Activated CD4-positive, alpha-beta T cell treated with anti-CD3 and anti-CD28 coated beads, Interleukin-2, amount 10 ng/mL, durations not matched to agents 24 days and 14 days (primary cell): Measurements from ENCODE around the gene DDA1. TPM values are rescaled to one million over a fixed set of nuclear protein-coding genes. Genes with fewer than 3 reads are reported as not detected.
A peak's percentile ranks its signal among the peaks of the same experiment; 100 is the strongest.

Experiments
- DNase-seq: peaks from one replicate; pipeline ENCODE4 v3.0.0; 2022
- H3K27ac Mint-ChIP-seq: one replicate; pipeline ENCODE4 v1.8.0; 2022; ENCODE audit warnings: mild to moderate bottlenecking, mixed read lengths
- H3K27me3 Mint-ChIP-seq: one replicate; pipeline ENCODE4 v1.8.0; 2022; ENCODE audit warnings: mixed read lengths
- H3K36me3 Mint-ChIP-seq: one replicate; pipeline ENCODE4 v1.8.0; 2022; ENCODE audit warnings: low read depth, mild to moderate bottlenecking, mixed read lengths
- H3K4me1 Mint-ChIP-seq: one replicate; pipeline ENCODE4 v1.8.0; 2021; ENCODE audit warnings: mixed read lengths
- H3K4me3 Mint-ChIP-seq: one replicate; pipeline ENCODE4 v1.8.0; 2022; ENCODE audit warnings: mild to moderate bottlenecking, moderate library complexity, mixed read lengths
- H3K9me3 Mint-ChIP-seq: one replicate; pipeline ENCODE4 v1.8.0; 2021; ENCODE audit warnings: mixed read lengths
- intact Hi-C: fragments of 100-400 bp; cut with micrococcal nuclease; formaldehyde crosslinking; loops from one replicate; pipeline ENCODE4 v1.15.1; 2023
- total RNA-seq: library from RNA; stranded (reverse); gene quantifications from 2 replicates; pipeline ENCODE4 v1.2.3, GENCODE V29; 2022

The DDA1 gene
- total RNA-seq, 1 donor from 2014 or later = 38.2 TPM

DNA sequence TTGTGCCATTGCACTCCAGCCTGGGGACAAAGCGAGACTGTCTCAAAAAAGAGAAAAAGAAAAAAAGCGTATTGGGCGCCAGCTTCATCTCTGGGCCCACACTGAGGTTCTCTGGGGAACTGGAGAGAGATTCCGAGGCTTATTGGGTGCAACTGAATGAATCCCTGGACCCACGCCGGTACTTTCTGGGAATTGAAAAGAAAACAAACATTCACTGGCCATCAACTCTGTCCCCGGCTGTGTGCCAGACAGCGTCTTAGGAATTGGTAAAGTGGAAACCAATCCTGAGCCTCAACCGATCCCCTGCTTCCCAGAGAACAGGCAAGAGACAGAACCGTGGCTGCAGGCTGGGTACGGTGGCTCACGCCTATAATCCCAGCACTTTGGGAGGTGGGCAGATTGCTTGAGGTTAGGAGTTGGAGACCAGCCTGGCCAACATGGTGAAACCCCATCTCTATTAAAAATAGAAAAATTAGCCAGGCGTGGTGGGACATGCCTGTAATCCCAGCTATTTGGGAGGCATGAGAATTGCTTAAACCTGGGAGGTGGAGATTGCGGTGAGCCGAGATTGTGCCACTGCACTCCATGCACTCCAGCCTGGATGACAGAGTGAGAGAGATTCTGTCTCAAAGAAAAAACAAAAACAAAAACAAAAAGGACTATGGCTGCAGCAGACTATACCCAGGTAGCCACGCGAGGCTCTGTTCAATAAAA is 16.7 kb downstream of the DDA1 start:
- peaks cover 10% of the 10 kb centered on the region for H3K36me3 Mint-ChIP-seq
- no peak overlapping the region for H3K4me3 Mint-ChIP-seq
- no peak overlapping the region for H3K27ac Mint-ChIP-seq
- H3K9me3 Mint-ChIP-seq = no peaks in the 10 kb centered on the region
- DNase-seq = no peak
- peaks cover 9% of the 10 kb centered on the region for H3K27me3 Mint-ChIP-seq
- intact Hi-C loops = no loop called here
- peaks cover 3% of the 10 kb centered on the region for H3K4me1 Mint-ChIP-seq

- Mint-ChIP-seq H3K4me3 (no peak overlapping the region), H3K36me3 (peaks cover 10% of the 10 kb centered on the region), H3K9me3 (no peaks in the 10 kb centered on the region), H3K4me1 (peaks cover 3% of the 10 kb centered on the region), H3K27ac (no peak overlapping the region), H3K27me3 (peaks cover 9% of the 10 kb centered on the region)
- intact Hi-C loops = no loop called here
- no peak for DNase-seq
Measured at GRCh38 chr19:17326595-17326966, 17.2 kb downstream of the DDA1 start.

DNA sequence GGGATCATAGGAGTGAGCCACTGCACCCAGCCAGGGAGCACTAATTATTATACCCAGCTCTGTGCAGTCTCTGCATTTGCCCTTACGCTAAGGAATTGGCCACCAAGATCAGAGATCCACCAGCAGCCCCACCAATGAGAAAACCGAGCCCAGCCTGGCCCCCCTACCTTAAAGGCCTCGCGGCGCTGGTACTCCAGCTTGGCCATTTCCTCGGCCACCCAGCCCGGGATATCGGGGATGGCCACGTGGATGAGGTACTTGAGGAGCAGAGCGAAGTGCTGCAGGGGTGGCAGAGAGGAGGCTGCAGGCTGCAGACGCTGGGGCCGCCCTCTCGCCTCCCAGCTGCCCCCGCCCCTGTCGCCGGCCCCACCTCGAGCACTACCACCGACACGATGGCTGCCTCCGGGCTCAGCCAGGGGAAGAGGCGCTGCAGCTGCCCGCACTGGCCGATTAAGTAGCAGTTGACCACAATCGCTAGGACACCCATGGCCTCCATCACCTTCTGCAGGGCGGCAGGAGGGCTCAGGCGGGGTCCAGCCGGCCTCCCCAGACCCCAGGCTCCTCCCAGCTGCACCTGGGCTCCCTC is 17.8 kb downstream of the DDA1 start:
- no peaks in the 10 kb centered on the region for H3K9me3 Mint-ChIP-seq
- no peak for DNase-seq
- peaks cover 9% of the 10 kb centered on the region for H3K36me3 Mint-ChIP-seq
- no peak overlapping the region for H3K27ac Mint-ChIP-seq
- H3K27me3 Mint-ChIP-seq = peaks cover 9% of the 10 kb centered on the region
- intact Hi-C loops = no loop called here
- H3K4me3 Mint-ChIP-seq = no peak overlapping the region
- H3K4me1 Mint-ChIP-seq = peaks cover 3% of the 10 kb centered on the region

GRCh38 chr19:17327654-17328516 is 18.5 kb downstream of the DDA1 start:
- intact Hi-C loops = no loop called here
- peak overlapping the region; percentile 71 for H3K4me3 Mint-ChIP-seq
- peaks cover 9% of the 10 kb centered on the region for H3K27me3 Mint-ChIP-seq
- peaks cover 7% of the 10 kb centered on the region for H3K4me1 Mint-ChIP-seq
- H3K9me3 Mint-ChIP-seq = no peaks in the 10 kb centered on the region
- peak overlapping the region; percentile 51 for H3K27ac Mint-ChIP-seq
- DNase-seq = peak; percentile 79
- H3K36me3 Mint-ChIP-seq = peaks cover 8% of the 10 kb centered on the region

DNA sequence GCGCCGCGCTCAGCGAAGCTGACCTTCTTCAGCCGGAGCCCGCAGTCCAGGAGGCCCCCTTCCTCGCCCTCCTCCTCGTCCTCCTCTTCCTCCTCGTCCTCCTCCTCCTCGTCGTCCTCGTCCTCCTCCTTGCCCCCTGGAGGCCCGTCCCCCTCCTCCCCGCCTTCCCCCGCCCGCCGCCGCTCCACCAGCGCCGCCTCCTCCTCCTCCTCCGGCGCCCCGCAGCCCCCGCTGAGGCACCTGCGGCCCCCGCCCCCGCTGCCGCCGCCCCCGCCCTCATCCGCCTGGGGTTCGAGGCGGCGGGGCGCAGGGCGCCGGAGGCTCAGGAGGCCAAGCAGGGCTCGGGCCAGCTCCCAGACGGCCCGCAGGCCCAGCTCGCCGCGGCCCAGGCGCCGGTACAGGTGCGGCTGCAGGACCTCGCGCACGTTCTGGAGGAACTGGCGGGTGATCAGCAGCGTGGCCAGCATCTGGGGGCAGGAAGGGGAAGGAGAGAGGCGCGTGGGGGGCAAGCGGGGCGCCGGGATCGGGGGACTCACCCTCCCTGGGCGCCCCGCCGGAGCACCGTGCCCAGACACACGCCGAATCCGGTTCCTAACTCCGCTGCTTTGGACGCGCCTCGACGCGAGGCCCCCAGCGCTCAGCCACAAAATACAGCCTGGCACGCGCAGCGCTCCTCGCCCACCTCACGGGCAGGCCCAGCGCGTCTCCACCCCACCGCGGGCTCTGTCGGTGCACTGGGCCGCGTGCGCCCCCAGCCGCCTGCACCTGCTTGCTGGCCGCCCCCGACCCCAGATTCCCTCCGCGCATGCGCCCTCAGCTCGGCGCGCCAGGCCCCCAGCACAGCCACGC is 19.4 kb downstream of the DDA1 start:
- Mint-ChIP-seq H3K4me1 (peaks cover 12% of the 10 kb centered on the region), H3K4me3 (peak overlapping the region; percentile 63), H3K9me3 (no peaks in the 10 kb centered on the region), H3K27me3 (peaks cover 9% of the 10 kb centered on the region), H3K36me3 (peaks cover 8% of the 10 kb centered on the region), H3K27ac (peak overlapping the region; percentile 51)
- intact Hi-C loops = no loop called here
- peak; percentile 76 for DNase-seq

GRCh38 chr19:17329366-17330261 is 20.3 kb downstream of the DDA1 start:
- Mint-ChIP-seq H3K36me3 (peaks cover 10% of the 10 kb centered on the region), H3K4me3 (peak overlapping the region; percentile 55), H3K9me3 (no peaks in the 10 kb centered on the region), H3K4me1 (peaks cover 15% of the 10 kb centered on the region), H3K27ac (no peak overlapping the region), H3K27me3 (peaks cover 9% of the 10 kb centered on the region)
- no peak for DNase-seq
- intact Hi-C loops = no loop called here

DNA sequence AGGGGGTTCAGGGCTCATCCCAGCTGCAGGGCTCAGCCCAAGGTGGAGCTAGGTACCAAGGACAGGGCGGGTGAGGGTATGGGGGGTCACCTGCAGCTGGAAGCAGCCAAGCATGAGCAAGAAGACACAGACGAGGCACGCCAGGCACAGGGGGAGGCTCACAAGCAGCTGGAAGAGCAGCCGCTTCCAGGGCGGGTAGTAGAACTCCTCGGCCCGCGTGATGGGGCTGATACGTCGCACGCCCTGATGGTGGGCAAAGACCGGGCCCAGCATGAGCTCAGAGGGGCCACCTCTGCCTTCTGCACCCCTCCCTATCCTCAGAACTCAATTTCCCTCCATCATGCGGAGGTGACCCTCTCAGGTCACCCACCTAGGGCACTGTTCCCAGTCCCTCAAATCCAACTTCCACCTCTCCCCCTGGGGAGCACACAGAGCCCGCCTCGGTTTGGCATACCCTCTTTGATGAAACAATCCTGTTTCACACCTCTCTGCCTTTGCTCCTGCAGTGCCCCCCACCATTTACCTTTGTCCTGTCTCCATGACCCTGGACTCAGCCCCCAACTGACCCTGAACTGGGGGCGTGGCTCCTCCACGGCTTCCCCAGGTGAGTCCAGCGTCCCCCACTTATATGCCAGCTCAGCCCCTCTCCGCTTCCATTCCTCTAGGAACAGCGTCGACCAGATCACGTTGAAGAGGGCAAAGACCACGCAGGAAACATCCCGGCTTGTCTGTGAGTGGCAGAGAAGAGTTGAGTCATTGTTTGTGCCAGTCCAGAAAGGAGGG is 21.1 kb downstream of the DDA1 start:
- H3K4me3 Mint-ChIP-seq = peak overlapping the region; percentile 28
- peaks cover 9% of the 10 kb centered on the region for H3K27me3 Mint-ChIP-seq
- H3K27ac Mint-ChIP-seq = no peak overlapping the region
- peak; percentile 56 for DNase-seq
- peaks cover 10% of the 10 kb centered on the region for H3K36me3 Mint-ChIP-seq
- H3K9me3 Mint-ChIP-seq = no peaks in the 10 kb centered on the region
- H3K4me1 Mint-ChIP-seq = peaks cover 20% of the 10 kb centered on the region
- intact Hi-C loops = no loop called here

GRCh38 chr19:17331045-17331558 is 21.7 kb downstream of the DDA1 start:
- peaks cover 9% of the 10 kb centered on the region for H3K27me3 Mint-ChIP-seq
- no peak overlapping the region for H3K4me3 Mint-ChIP-seq
- intact Hi-C loops = no loop called here
- DNase-seq = peak; percentile 58
- H3K4me1 Mint-ChIP-seq = peaks cover 20% of the 10 kb centered on the region
- H3K9me3 Mint-ChIP-seq = no peaks in the 10 kb centered on the region
- H3K27ac Mint-ChIP-seq = no peak overlapping the region
- H3K36me3 Mint-ChIP-seq = peaks cover 10% of the 10 kb centered on the region

- Mint-ChIP-seq H3K36me3 (peaks cover 10% of the 10 kb centered on the region), H3K4me1 (peaks cover 31% of the 10 kb centered on the region), H3K4me3 (no peak overlapping the region), H3K27me3 (peaks cover 9% of the 10 kb centered on the region), H3K27ac (no peak overlapping the region), H3K9me3 (no peaks in the 10 kb centered on the region)
- no peak for DNase-seq
- intact Hi-C loops = no loop called here
Measured at GRCh38 chr19:17332360-17332676, 23.0 kb downstream of the DDA1 start.

GRCh38 chr19:17332677-17333581 is 23.6 kb downstream of the DDA1 start:
- Mint-ChIP-seq H3K36me3 (peaks cover 10% of the 10 kb centered on the region), H3K27ac (no peak overlapping the region), H3K4me1 (peaks cover 32% of the 10 kb centered on the region), H3K4me3 (peak overlapping the region; percentile 43), H3K9me3 (no peaks in the 10 kb centered on the region), H3K27me3 (peaks cover 9% of the 10 kb centered on the region)
- DNase-seq = peak; percentile 87
- intact Hi-C loops = no loop called here

DNA sequence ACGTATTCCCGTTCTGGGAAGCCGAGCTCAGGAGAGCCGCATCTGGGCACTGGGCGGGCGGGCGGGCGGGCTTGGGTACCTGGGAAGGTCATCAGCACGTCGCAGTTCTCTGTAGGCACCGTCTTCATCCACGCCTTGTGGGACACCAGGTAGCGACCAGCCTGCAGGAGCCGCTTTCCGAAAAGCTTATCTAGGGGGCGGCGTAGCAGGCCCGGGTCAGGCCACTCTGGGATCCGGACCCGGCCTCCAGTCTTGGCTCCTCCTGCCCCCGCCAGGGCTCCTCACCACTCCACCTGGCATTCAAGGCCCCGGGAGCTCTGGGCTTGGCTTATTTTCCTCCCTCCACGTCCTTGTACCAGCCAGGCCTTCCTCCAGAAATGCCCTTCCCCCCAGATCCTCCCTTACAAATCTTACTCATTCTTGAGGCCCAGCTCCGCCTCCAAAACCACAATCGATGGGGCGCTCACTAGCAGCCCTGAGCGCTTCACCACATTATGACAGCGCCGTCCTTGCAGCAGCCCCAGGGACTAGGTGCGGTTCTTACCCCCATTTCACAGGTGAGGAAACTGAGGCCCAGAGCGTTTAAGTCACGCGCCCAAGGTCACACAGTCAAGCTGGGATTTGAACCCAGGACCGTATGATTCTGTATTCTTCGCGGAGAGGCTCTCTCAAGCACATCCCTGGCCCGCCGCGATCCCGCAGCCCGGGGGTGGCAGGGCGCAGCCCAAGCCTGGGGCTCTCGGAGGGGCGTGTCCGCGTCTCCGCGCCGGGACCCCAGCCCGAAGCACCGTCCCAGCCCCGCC is 24.4 kb downstream of the DDA1 start:
- Mint-ChIP-seq H3K9me3 (no peaks in the 10 kb centered on the region), H3K4me3 (peak overlapping the region; percentile 82), H3K4me1 (peaks cover 32% of the 10 kb centered on the region), H3K36me3 (peaks cover 12% of the 10 kb centered on the region), H3K27ac (peak overlapping the region; percentile 73), H3K27me3 (peaks cover 9% of the 10 kb centered on the region)
- intact Hi-C loops = loop anchor here (1.0 kb wide), 2 partner anchors 25 to 42 kb away; partner anchors contain the start of gene DDA1
- peak; percentile 92 for DNase-seq
